OCI-LY7 (cell line): ENCODE data around the gene CLDN20.

ENCODE experiments used
- CTCF ChIP-seq: fragments of 200-600 bp; sonication (generic); conservative IDR thresholded peaks from 2 replicates; pipeline ENCODE4 v1.5.1; 2014; ENCODE audit warnings: mild to moderate bottlenecking, antibody characterized with exemption, low read length, moderate library complexity, mixed read lengths
- EZH2phosphoT487 ChIP-seq: fragments of 200-600 bp; sonication (generic); IDR thresholded peaks from 2 replicates; pipeline ENCODE4 v1.6.1; 2018; ENCODE audit warnings: low read depth, borderline replicate concordance, mild to moderate bottlenecking, mixed run types, antibody characterized with exemption, low read length, moderate library complexity, mixed read lengths

GRCh38 chr6:155250701-155251381, 13.0 kb upstream of the CLDN20 start:
- TF ChIP-seq CTCF = no peak
- TF ChIP-seq EZH2phosphoT487 = no peak
